ENCODE results near the gene ASTL.

Gene ASTL

GRCh38 chr2:96105152-96105915 is 33.0 kb downstream of the ASTL start:
- no peaks in the 10 kb centered on the region for H3K79me2 ChIP-seq (ENCODE audit: insufficient read depth, low read length)
- H3K4me1 ChIP-seq (ENCODE audit: insufficient read depth, low read length): peaks cover 8% of the 10 kb centered on the region
- H3K36me3 ChIP-seq (ENCODE audit: insufficient read depth, low read length): no peaks in the 10 kb centered on the region
- no peak overlapping the region for H2AFZ ChIP-seq (ENCODE audit: low read depth, low read length)
- H3K4me2 ChIP-seq (ENCODE audit: insufficient read depth, low read length): no peak overlapping the region
- no peak overlapping the region for H3K9ac ChIP-seq (ENCODE audit: low read depth, low read length)
- ATAC-seq (ENCODE audit: insufficient read depth, low read depth) (no peak), DNase-seq (no peak)
- no peak overlapping the region for H3K4me3 ChIP-seq (ENCODE audit: low read depth in 1 of 2, low read length in 2 of 2)
- H3K27me3 ChIP-seq (ENCODE audit: insufficient read depth, low read length, poor library complexity): no peaks in the 10 kb centered on the region
- peaks cover 4% of the 10 kb centered on the region for H3K9me3 ChIP-seq (ENCODE audit: insufficient read depth, low read length, severe bottlenecking)
- no peak overlapping the region for H3K27ac ChIP-seq (ENCODE audit: low read length)
- no peak for TF ChIP-seq CTCF (IDR thresholded peaks at IDR 0.05; ENCODE audit: borderline replicate concordance, extremely low read depth, low read length, poor library complexity, severe bottlenecking)
- TF ChIP-seq EZH2 (IDR thresholded peaks at IDR 0.05; ENCODE audit: borderline replicate concordance, low read depth, low read length, severe bottlenecking): no peak
- no peaks in the 10 kb centered on the region for H4K20me1 ChIP-seq (ENCODE audit: insufficient read depth, low read length)

- no peaks in the 10 kb centered on the region for H4K20me1 ChIP-seq (ENCODE audit: insufficient read depth, low read length)
- no peak overlapping the region for H3K9ac ChIP-seq (ENCODE audit: low read depth, low read length)
- ATAC-seq (ENCODE audit: insufficient read depth, low read depth) (no peak), DNase-seq (no peak)
- peaks cover 4% of the 10 kb centered on the region for H3K9me3 ChIP-seq (ENCODE audit: insufficient read depth, low read length, severe bottlenecking)
- H3K36me3 ChIP-seq (ENCODE audit: insufficient read depth, low read length): no peaks in the 10 kb centered on the region
- H3K79me2 ChIP-seq (ENCODE audit: insufficient read depth, low read length): no peaks in the 10 kb centered on the region
- peaks cover 16% of the 10 kb centered on the region for H3K4me1 ChIP-seq (ENCODE audit: insufficient read depth, low read length)
- H3K4me2 ChIP-seq (ENCODE audit: insufficient read depth, low read length): no peak overlapping the region
- no peaks in the 10 kb centered on the region for H3K27me3 ChIP-seq (ENCODE audit: insufficient read depth, low read length, poor library complexity)
- no peak overlapping the region for H3K27ac ChIP-seq (ENCODE audit: low read length)
- H2AFZ ChIP-seq (ENCODE audit: low read depth, low read length): no peak overlapping the region
- no peak overlapping the region for H3K4me3 ChIP-seq (ENCODE audit: low read depth in 1 of 2, low read length in 2 of 2)
- TF ChIP-seq EZH2 (IDR thresholded peaks at IDR 0.05; ENCODE audit: borderline replicate concordance, low read depth, low read length, severe bottlenecking) (no peak), CTCF (IDR thresholded peaks at IDR 0.05; ENCODE audit: borderline replicate concordance, extremely low read depth, low read length, poor library complexity, severe bottlenecking) (no peak)
These were observed 33.8 kb downstream of the ASTL start for GRCh38 chr2:96104487-96104861.

GRCh38 chr2:96103761-96104486 is 34.4 kb downstream of the ASTL start:
- DNase-seq (no peak), ATAC-seq (ENCODE audit: insufficient read depth, low read depth) (no peak)
- H3K27ac ChIP-seq (ENCODE audit: low read length): no peak overlapping the region
- peaks cover 19% of the 10 kb centered on the region for H3K4me1 ChIP-seq (ENCODE audit: insufficient read depth, low read length)
- H4K20me1 ChIP-seq (ENCODE audit: insufficient read depth, low read length): no peaks in the 10 kb centered on the region
- no peak overlapping the region for H2AFZ ChIP-seq (ENCODE audit: low read depth, low read length)
- no peaks in the 10 kb centered on the region for H3K36me3 ChIP-seq (ENCODE audit: insufficient read depth, low read length)
- no peaks in the 10 kb centered on the region for H3K79me2 ChIP-seq (ENCODE audit: insufficient read depth, low read length)
- no peak overlapping the region for H3K4me2 ChIP-seq (ENCODE audit: insufficient read depth, low read length)
- no peak overlapping the region for H3K9ac ChIP-seq (ENCODE audit: low read depth, low read length)
- no peak overlapping the region for H3K4me3 ChIP-seq (ENCODE audit: low read depth in 1 of 2, low read length in 2 of 2)
- TF ChIP-seq EZH2 (IDR thresholded peaks at IDR 0.05; ENCODE audit: borderline replicate concordance, low read depth, low read length, severe bottlenecking) (no peak), CTCF (IDR thresholded peaks at IDR 0.05; ENCODE audit: borderline replicate concordance, extremely low read depth, low read length, poor library complexity, severe bottlenecking) (no peak)
- peaks cover 4% of the 10 kb centered on the region for H3K9me3 ChIP-seq (ENCODE audit: insufficient read depth, low read length, severe bottlenecking)
- H3K27me3 ChIP-seq (ENCODE audit: insufficient read depth, low read length, poor library complexity): no peaks in the 10 kb centered on the region

Data from DND-41 (cell line).